HG02981 (cell line): ENCODE data around the gene PCGF6.
"Not testable (repeated sequence)": the region's sequence is repeated elsewhere in the genome, so short reads cannot be mapped to it uniquely, and the experiment has no call there.

Source experiments
- ATAC-seq: cut with Tn5 transposase; IDR thresholded peaks from one replicate; pipeline ENCODE4 v1.9.1; 2021; ENCODE audit warnings: mild to moderate bottlenecking, moderate library complexity; ENCODE audit not compliant: unreplicated experiment

Gene PCGF6, protein sequence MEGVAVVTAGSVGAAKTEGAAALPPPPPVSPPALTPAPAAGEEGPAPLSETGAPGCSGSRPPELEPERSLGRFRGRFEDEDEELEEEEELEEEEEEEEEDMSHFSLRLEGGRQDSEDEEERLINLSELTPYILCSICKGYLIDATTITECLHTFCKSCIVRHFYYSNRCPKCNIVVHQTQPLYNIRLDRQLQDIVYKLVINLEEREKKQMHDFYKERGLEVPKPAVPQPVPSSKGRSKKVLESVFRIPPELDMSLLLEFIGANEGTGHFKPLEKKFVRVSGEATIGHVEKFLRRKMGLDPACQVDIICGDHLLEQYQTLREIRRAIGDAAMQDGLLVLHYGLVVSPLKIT

DNA sequence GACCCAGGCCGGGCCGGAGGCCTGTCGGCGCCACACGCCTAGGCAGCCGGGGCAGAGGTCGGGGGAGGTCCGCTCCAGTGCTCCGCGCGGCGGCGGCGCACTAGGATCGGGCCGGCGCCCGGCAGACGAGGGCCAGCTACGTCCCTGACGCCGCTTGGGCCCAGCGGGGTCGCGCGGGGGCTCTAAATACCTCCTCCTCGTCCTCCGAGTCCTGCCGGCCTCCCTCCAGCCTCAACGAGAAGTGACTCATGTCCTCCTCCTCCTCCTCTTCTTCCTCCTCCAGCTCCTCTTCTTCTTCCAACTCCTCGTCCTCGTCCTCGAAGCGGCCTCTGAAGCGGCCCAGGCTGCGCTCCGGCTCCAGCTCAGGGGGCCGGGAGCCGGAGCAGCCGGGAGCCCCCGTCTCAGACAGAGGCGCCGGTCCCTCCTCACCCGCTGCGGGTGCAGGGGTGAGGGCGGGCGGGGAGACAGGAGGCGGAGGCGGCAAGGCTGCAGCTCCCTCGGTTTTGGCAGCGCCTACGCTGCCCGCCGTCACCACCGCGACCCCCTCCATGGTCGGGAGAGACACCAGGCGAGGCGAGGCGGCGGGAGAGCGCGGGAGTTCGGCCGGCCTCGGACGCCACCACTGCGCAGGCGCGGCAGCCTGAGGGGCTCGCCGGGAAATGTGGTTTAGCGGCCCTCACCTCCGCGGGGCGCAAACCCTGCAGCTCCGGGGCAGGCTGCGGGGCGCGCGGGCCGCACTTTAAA is at the start of gene PCGF6:
Gene PCGF6, minus strand, starts transcription at position 624 of the 744 bp plus-strand sequence. Its CDS starts 74 bp downstream, at position 550.
- ATAC-seq, result peak; percentile 67

DNA sequence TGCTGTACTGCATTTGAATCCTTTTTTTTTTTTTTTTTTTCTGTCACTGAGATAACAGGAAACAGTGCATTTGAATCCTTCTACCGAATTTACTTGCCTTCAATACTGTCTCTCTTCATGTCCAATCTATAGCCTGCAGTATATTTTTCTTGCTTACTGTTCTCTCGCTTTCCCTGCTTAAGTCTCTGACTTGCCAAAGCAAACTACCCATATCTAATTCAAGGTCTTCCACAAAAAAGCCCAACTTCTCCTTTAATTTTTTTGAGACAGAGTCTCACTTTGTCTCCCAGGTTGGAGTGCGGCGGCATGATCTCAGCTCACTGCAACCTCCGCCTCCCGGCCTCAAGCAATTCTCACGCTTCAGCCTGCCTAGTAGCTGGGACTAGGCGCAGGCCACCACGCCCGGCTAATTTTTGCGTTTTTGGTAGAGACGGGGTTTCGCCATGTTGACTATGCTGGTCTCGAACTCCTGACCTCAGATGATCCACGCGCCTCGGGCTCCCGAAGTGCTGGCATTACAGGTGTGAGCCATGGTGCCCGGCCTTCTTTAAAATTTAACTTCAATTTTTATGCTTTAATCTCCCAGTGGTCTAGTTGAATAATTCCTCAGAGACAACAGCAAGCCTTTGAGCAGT is 46.4 kb upstream of the PCGF6 start:
- no peak for ATAC-seq

GRCh38 chr10:103396789-103397087 is 45.8 kb upstream of the PCGF6 start:
- no peak for ATAC-seq

- peak; percentile 99 for ATAC-seq
Measured at GRCh38 chr10:103396067-103396788, 45.3 kb upstream of the PCGF6 start, which contains the start of the genes ATP5MK and PDCD11. Gene ATP5MK, minus strand, starts transcription at chr10:103396475. Its CDS starts 4,018 bp downstream, at chr10:103392457. Gene PDCD11, plus strand, starts transcription at chr10:103396626. Its CDS starts 1,801 bp downstream, at chr10:103398427.

- no peak for ATAC-seq
Measured at GRCh38 chr10:103395754-103396066, 44.8 kb upstream of the PCGF6 start.

DNA sequence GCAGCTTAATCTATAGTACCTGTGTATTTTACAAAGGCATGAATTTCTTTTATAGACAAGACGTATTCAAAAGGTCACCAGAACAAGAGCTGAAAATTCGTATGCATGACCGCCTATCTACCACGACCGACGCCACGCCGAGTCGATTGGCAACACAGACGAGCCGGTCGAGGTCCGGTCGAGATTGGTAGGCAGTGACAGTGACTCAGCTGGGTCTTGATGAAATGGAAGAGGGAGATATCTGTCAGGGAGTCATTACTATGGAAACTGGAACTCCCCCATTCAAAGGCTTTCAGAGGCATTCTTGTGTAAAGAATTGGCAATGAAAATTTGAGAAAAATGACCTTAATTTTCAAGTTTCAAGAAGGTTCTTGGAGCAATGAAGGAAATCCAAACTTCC is 43.2 kb upstream of the PCGF6 start:
- ATAC-seq, result no peak

- ATAC-seq, result no peak
Measured at GRCh38 chr10:103382769-103383168, 31.8 kb upstream of the PCGF6 start.

DNA sequence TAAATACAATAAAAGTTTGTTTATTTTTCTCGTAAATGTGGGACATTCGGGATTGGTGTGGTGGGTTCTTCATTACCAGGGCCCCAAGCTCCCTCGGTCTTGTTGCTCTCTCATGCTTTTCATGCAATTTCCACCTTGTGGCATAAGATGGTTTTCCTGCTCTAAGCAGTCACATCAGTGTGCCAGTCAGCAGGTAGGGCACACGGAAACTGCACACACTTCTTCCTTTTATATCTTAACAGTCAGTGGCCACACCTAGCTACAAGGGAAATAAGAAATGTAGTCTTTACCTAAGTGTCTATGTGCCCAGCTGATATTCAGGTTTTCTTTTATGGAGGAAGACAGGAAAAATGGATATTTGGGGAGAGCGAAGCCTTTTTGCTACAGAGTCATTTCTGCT is 23.3 kb upstream of the PCGF6 start:
- no peak for ATAC-seq

DNA sequence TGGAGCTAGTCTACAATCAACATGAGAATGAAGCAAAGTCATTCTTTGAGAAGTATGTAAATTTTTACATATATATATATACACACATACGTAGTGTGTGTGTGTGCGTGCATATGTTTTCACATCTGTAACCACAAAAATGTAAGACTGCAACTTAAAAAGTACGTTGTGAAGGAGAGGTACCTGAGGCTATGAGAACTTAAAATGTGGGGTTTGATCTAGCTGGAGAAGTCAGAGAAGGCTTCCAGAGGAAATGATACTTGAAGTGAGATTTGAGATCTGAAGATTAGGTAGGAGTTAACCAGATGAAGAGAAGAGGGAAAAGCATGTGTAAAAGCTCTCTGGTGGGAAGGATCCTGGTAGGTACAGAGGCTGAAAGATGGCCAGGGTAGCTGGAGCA is 22.6 kb upstream of the PCGF6 start:
- ATAC-seq, result no peak

DNA sequence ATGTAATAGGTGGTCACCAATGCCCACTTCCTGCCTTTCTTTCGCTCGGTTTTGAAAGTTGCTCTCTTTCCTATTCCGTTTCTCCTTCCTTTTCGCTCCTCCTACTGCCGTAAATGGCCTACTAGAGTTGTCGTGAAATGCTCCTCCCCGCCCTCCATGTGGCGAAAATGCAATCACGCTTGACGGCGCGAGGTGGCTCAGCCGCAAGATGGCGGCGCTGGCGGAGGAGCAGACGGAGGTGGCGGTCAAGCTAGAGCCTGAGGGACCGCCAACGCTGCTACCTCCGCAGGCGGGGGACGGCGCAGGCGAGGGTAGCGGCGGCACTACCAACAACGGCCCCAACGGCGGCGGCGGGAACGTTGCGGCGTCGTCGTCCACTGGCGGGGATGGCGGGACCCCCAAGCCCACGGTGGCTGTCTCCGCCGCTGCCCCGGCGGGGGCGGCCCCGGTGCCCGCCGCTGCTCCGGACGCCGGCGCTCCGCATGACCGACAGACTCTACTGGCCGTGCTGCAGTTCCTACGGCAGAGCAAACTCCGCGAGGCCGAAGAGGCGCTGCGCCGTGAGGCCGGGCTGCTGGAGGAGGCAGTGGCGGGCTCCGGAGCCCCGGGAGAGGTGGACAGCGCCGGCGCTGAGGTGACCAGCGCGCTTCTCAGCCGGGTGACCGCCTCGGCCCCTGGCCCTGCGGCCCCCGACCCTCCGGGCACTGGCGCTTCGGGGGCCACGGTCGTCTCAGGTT is 17.0 kb upstream of the PCGF6 start, which contains the start of gene TAF5:
Gene TAF5, plus strand, starts transcription at position 195 of the 737 bp plus-strand sequence. Its CDS starts 14 bp downstream, at position 209.
- ATAC-seq, result peak; percentile 47

GRCh38 chr10:103367379-103367781 is 16.4 kb upstream of the PCGF6 start:
- no peak for ATAC-seq

DNA sequence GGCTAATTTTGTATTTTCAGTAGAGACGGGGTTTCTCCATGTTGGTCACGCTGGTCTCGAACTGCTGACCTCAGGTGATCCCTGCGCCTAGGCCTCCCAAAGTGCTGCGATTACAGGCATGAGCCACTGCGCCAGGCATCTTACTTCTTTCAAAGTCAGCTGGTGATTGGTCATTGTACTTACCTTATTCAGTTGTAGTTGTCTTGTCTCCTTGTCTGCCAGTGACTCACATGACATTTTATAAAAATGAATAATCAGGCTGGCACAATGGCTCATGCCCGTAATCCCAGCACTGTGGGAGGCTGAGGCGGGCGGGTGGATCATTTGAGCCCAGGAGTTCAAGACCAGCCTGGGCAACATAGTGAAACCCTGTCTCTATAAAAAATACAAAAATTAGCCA is 9.9 kb upstream of the PCGF6 start:
- ATAC-seq, result not testable (repeated sequence)

DNA sequence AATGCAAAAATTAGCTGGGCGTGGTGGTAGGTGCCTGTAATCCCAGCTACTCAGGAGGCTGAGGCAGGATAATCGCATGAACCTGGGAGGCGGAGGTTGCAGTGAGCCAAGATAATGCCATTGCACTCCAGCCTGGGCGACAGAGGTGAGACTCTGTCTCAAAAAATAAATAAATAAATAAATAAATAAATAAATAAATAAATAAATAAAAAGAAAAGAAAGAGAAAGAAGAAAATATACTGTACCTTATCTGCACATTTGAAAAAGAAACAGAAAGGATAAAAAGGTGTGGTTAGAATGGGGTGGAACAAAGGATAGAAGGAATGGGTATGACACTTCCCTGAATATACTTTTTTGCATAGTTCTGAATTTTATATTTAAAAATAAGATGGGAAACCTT is 8.6 kb upstream of the PCGF6 start:
- not testable (repeated sequence) for ATAC-seq

DNA sequence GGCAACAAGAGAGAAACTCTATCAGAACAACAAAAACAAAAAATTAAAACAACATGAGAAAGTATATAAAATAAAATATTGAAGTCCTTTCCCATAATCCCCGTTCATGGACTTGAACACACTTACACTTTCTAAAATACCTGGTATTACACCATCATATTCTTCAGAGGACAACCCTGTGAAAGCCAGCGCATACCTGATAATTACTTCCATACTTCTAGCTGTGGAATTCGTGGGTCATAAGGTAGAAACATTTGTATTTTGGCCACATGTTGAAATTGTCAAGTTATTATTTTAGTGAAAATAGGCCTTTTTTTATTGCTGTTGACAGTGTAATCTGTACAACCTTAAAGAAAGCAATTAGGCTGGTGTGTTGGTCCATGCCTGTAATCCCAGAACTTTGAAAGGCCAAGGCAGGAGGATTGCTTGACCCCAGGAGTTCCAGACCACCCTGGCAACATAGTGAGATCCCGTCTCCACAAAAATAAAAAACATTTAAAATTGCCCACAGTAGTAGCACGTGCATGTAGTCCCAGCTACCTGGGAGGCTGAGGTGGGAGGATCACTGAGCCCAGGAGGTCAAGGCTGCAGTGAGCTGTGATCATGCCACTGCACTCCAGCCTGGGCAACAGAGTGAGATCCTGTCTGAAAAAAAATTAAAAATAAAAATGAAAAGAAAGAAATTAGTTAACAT is 5.1 kb upstream of the PCGF6 start:
- no peak for ATAC-seq

- not testable (repeated sequence) for ATAC-seq
Measured at GRCh38 chr10:103354567-103354966, 3.6 kb upstream of the PCGF6 start.

- ATAC-seq, result no peak
Measured at GRCh38 chr10:103353281-103353680, 2.3 kb upstream of the PCGF6 start.

DNA sequence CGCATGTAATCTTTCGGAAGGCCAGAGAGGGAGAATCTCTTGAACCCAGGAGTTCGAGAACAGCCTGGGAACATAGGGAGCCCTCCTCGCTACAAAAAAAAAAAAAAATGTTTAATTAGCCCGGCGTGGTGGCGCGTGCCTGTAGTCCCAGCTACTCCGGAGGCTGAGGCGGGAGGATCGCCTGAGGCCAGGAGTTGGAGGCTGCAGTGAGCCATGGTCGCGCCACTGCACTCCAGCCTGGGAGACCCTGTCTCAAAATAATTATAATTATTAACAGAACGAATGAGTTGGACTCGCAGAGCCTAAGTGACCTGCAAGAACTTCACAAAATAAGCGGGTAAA is 794 bp downstream of the PCGF6 start:
- ATAC-seq, result no peak

DNA sequence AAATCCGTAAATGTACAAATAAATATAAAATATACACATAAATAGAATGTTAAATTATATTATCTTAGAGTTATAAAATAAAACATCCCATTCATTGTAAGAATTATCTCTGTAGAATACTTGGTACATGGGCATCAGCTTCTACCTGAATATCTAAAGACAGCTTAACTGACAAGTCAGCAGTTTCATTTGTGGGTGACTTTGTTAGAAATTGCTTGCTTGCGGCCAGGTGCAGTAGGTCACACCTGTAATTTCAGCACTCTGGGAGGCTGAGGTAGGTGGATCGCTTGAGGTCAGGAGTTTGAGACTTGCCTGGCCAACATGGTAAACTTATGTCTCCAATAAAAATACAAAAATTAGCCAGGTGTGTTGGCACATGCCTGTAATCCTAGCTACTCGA is 14.6 kb downstream of the PCGF6 start:
- ATAC-seq, result no peak

- ATAC-seq, result no peak
Measured at GRCh38 chr10:103334567-103334966, 16.4 kb downstream of the PCGF6 start.

DNA sequence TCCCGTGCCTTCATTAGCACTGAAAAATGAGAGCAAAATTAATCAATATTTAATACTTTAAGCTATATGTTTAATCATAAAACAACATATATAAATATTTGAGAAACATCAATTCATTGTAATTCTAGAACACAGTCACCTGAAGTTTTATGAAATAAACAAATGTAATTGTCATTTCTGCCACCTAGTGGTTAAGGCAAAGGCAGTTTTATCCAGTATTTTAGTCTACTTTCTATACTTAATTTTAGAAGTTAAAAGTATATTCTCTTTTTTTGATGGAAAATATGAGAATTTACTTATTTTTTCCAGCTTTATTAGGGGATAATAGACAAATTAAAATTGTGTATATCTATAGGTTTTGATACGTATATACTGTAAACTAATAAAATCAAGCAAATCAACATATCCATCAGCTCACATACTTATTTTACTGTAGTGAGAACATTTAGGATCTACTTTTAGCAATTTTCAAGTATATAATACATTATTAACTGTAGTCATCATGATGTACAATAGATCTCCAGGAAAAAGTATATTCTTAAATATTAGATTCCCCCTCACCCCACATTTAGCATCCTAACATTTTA is 16.9 kb downstream of the PCGF6 start:
- no peak for ATAC-seq
